ENCODE results near the gene ACTA2. TPM values are rescaled to one million over a fixed set of nuclear protein-coding genes. Genes with fewer than 3 reads are reported as not detected.
A peak's percentile ranks its signal among the peaks of the same experiment; 100 is the strongest.

Gene ACTA2
- total and polyA plus RNA-seq, 9 donors: 209 to 308 (median 267) TPM

- no peak overlapping the region for H3K4me3 ChIP-seq (ENCODE audit: low read length)
- H3K27me3 ChIP-seq (ENCODE audit: control insufficient read depth, insufficient read depth, low read length): no peaks in the 10 kb centered on the region
- H3K9me3 ChIP-seq (replicated peaks; ENCODE audit: control insufficient read depth, low read depth, low read length): no peaks in the 10 kb centered on the region
- peaks cover 4% of the 10 kb centered on the region for H3K4me1 ChIP-seq (ENCODE audit: control insufficient read depth, insufficient read depth, low read length)
- peak overlapping the region; percentile 78 for H3K27ac ChIP-seq (ENCODE audit: low read length)
- H3K36me3 ChIP-seq (ENCODE audit: control insufficient read depth, insufficient read depth, low read length): no peaks in the 10 kb centered on the region
- peak; percentile 88 for DNase-seq
These were observed 63.6 kb downstream of the ACTA2 start for GRCh38 chr10:88888810-88889445.

- Histone ChIP-seq H3K4me3 (ENCODE audit: low read length) (no peak overlapping the region), H3K27ac (ENCODE audit: low read length) (no peak overlapping the region), H3K4me1 (ENCODE audit: control insufficient read depth, insufficient read depth, low read length) (peaks cover 4% of the 10 kb centered on the region), H3K36me3 (ENCODE audit: control insufficient read depth, insufficient read depth, low read length) (no peaks in the 10 kb centered on the region), H3K27me3 (ENCODE audit: control insufficient read depth, insufficient read depth, low read length) (no peaks in the 10 kb centered on the region), H3K9me3 (replicated peaks; ENCODE audit: control insufficient read depth, low read depth, low read length) (no peaks in the 10 kb centered on the region)
- DNase-seq: no peak
These were observed 66.0 kb downstream of the ACTA2 start for GRCh38 chr10:88886557-88886956.

Other genes with a start within 250 kb of the ACTA2 start
- not detected for gene LIPK, start 246.5 kb downstream of the ACTA2 start, total RNA-seq
- under 1 TPM in 2 of 8 donors, not detected in 6; 0.27 to 0.57 TPM for gene LIPK, start 246.5 kb downstream of the ACTA2 start, polyA plus RNA-seq (ENCODE audit: insufficient read depth in 1 of 8, insufficient read length in 8 of 8, low replicate concordance in 1 of 8)
- gene LIPN, start 192.8 kb downstream of the ACTA2 start, total RNA-seq: not detected
- gene LIPN, start 192.8 kb downstream of the ACTA2 start, polyA plus RNA-seq (ENCODE audit: insufficient read depth in 1 of 8, insufficient read length in 8 of 8, low replicate concordance in 1 of 8): not detected
- not detected for gene LIPM, start 150.0 kb downstream of the ACTA2 start, total RNA-seq
- gene LIPM, start 150.0 kb downstream of the ACTA2 start, polyA plus RNA-seq (ENCODE audit: insufficient read depth in 1 of 8, insufficient read length in 8 of 8, low replicate concordance in 1 of 8): under 1 TPM in 1 of 8 donors, not detected in 7; 0.14 TPM
- gene ANKRD22, start 100.9 kb downstream of the ACTA2 start, total RNA-seq: not detected
- gene ANKRD22, start 100.9 kb downstream of the ACTA2 start, polyA plus RNA-seq (ENCODE audit: insufficient read depth in 1 of 8, insufficient read length in 8 of 8, low replicate concordance in 1 of 8): under 1 TPM in 5 of 8 donors, not detected in 3; 0.11 to 0.44 (median 0.16) TPM
- 10.3 TPM for gene STAMBPL1, start 72.5 kb downstream of the ACTA2 start, total RNA-seq
- 1 to 10 TPM; 5.2 to 7.2 (median 6.2) TPM for gene STAMBPL1, start 72.5 kb downstream of the ACTA2 start, polyA plus RNA-seq (ENCODE audit: insufficient read depth in 1 of 8, insufficient read length in 8 of 8, low replicate concordance in 1 of 8)
- 7.2 TPM for gene FAS, start 38.0 kb upstream of the ACTA2 start, total RNA-seq
- gene FAS, start 38.0 kb upstream of the ACTA2 start, polyA plus RNA-seq (ENCODE audit: insufficient read depth in 1 of 8, insufficient read length in 8 of 8, low replicate concordance in 1 of 8): 10 to 100 TPM in 1 of 8 donors, 1 to 10 TPM in 7; 5.6 to 12.1 (median 8.0) TPM

Data from muscle of leg (tissue), 10 donors.